Heart left ventricle (tissue), 13 donors: ENCODE data around the gene SAMD5.

Experiments used
- POLR2A ChIP-seq, 2 donors: fragments of 450-650 bp; IDR thresholded peaks; one replicate each; pipeline ENCODE4 v1.6.1; 2017; ENCODE audit warnings: antibody characterized with exemption in 2 of 2, mild to moderate bottlenecking in 2 of 2, moderate library complexity in 2 of 2
- TF ChIP-seq, protein P1 (sequence below), 12 donors: fragments of 200-600 bp; sonication (generic) in 4 of 12; IDR thresholded peaks; one replicate each; pipeline versions ENCODE4 v1.5.0 to v1.8.0; 2018 to 2022; ENCODE audit warnings: antibody characterized with exemption in 12 of 12, mild to moderate bottlenecking in 5 of 12
- donor health status: ischemic (EF 13 %, LVEDD 7.1; RV severe dilation, severe dysfunction).
- donor health status: DM: no; HTN: yes; CAD: no.
- donor health status: DM: no; HTN: no; CAD: no.
- donor health status: ischemic (EF 25% LVEDD 6.9; RV normal size, moderate dysfunction).
- donor health status: ischemic (EF 25% LVEDD 5.7; RV mildly dilated, moderate dysfunction).
- donor health status: ischemic (EF 35%, LVEDD 5.7; RV mildly dilated, moderate dysfunction).
- donor health status: nonischemic (EF 11% LVEDD 7.7; RV severe dilation, severe dysfunction).
- donor health status: DM: yes; HTN: yes; CAD: no.
- donor health status: PGD.
- donor health status: ischemic (EF 29% LVEDD 5.4; RV normal size, mild dysfunction).
- donor health status: nonischemic (EF 23%, LVEDD 6.1; RV moderate dilation, normal function).

DNA sequence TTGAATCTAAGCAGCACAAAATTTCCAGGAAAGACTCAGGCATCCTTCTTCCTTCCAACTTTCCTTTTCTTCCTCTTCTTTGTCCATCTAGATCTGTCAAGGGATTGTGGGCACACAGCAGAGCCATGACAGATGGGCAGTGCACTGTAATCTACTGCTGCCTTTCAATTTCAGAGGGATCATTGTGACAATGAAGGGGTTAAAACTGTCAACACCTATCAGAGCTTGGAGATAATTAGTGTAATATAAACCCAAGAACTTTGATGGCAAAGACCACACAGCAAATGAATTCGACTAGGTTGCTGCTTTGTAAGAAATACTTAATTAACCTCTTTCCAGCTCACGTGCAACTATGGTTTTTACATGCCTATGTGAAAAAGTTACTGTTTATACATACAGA lies 55.0 kb downstream of the SAMD5 start:
- TF ChIP-seq, protein P1, sequence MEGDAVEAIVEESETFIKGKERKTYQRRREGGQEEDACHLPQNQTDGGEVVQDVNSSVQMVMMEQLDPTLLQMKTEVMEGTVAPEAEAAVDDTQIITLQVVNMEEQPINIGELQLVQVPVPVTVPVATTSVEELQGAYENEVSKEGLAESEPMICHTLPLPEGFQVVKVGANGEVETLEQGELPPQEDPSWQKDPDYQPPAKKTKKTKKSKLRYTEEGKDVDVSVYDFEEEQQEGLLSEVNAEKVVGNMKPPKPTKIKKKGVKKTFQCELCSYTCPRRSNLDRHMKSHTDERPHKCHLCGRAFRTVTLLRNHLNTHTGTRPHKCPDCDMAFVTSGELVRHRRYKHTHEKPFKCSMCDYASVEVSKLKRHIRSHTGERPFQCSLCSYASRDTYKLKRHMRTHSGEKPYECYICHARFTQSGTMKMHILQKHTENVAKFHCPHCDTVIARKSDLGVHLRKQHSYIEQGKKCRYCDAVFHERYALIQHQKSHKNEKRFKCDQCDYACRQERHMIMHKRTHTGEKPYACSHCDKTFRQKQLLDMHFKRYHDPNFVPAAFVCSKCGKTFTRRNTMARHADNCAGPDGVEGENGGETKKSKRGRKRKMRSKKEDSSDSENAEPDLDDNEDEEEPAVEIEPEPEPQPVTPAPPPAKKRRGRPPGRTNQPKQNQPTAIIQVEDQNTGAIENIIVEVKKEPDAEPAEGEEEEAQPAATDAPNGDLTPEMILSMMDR (IDR thresholded peaks at IDR 0.05): no peak
- TF ChIP-seq POLR2A (IDR thresholded peaks at IDR 0.05): no peak
